ENCODE results near the gene REPS1.
"Not testable (repeated sequence)": the region's sequence is repeated elsewhere in the genome, so short reads cannot be mapped to it uniquely, and the experiment has no call there.

Gene REPS1, protein sequence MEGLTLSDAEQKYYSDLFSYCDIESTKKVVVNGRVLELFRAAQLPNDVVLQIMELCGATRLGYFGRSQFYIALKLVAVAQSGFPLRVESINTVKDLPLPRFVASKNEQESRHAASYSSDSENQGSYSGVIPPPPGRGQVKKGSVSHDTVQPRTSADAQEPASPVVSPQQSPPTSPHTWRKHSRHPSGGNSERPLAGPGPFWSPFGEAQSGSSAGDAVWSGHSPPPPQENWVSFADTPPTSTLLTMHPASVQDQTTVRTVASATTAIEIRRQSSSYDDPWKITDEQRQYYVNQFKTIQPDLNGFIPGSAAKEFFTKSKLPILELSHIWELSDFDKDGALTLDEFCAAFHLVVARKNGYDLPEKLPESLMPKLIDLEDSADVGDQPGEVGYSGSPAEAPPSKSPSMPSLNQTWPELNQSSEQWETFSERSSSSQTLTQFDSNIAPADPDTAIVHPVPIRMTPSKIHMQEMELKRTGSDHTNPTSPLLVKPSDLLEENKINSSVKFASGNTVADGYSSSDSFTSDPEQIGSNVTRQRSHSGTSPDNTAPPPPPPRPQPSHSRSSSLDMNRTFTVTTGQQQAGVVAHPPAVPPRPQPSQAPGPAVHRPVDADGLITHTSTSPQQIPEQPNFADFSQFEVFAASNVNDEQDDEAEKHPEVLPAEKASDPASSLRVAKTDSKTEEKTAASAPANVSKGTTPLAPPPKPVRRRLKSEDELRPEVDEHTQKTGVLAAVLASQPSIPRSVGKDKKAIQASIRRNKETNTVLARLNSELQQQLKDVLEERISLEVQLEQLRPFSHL

GRCh38 chr6:138987643-138988468 is at the start of gene REPS1:
Gene REPS1, minus strand, starts transcription at chr6:138988253. Its CDS starts 571 bp downstream, at chr6:138987682.
- Histone ChIP-seq H3K36me3 (ENCODE audit: control insufficient read depth in 5 of 5, insufficient read depth in 5 of 5, low read length in 5 of 5) (no peaks in the 10 kb centered on the region), H3K4me3 (ENCODE audit: low read depth in 1 of 5, low read length in 5 of 5) (peak within 1 kb of the TSS; percentile 74 to 92 (median 91)), H3K9ac (ENCODE audit: low read length in 5 of 5) (peak within 1 kb of the TSS in 4 of 5 donors; percentile 80 to 91 (median 88)), H3K4me1 (ENCODE audit: control insufficient read depth in 5 of 5, insufficient read depth in 5 of 5, low read length in 5 of 5) (peaks cover 0 to 25% (median 23%) of the 10 kb centered on the region in 5 donors), H3K27me3 (ENCODE audit: control insufficient read depth in 5 of 5, insufficient read depth in 4 of 5, low read length in 5 of 5) (no peaks in the 10 kb centered on the region), H3K27ac (ENCODE audit: low read depth, low read length) (peak within 1 kb of the TSS; percentile 89), H3K9me3 (ENCODE audit: control insufficient read depth in 5 of 5, low read length in 5 of 5) (no peaks in the 10 kb centered on the region)

DNA sequence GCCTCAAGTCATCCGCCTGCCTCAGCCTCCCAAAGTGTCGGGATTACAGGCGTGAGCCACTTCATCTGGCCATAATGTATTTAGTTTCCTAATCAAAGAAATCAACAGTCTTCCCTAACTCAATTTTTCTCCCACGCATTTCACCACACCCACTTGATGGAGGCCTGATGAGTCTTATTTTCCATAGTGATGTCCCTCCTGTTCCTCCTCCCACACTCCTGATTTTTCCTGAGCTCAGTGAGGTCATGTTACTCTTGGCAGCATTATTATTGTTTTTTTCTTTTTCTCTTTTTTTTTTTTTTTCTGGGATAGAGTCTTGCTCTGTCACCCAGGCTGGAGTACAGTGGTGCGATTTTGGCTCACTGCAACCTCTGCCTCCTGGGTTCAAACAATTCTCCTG is 49.4 kb upstream of the REPS1 start:
- Histone ChIP-seq H3K9me3 (ENCODE audit: control insufficient read depth in 5 of 5, low read length in 5 of 5) (no peaks in the 10 kb centered on the region), H3K27me3 (ENCODE audit: control insufficient read depth in 5 of 5, insufficient read depth in 4 of 5, low read length in 5 of 5) (no peaks in the 10 kb centered on the region), H3K27ac (ENCODE audit: low read depth, low read length) (no peak overlapping the region), H3K4me3 (ENCODE audit: low read depth in 1 of 5, low read length in 5 of 5) (no peak overlapping the region), H3K4me1 (ENCODE audit: control insufficient read depth in 5 of 5, insufficient read depth in 5 of 5, low read length in 5 of 5) (no peaks in the 10 kb centered on the region), H3K9ac (ENCODE audit: low read length in 5 of 5) (no peak overlapping the region), H3K36me3 (ENCODE audit: control insufficient read depth in 5 of 5, insufficient read depth in 5 of 5, low read length in 5 of 5) (peaks cover 0 to 19% (median 2%) of the 10 kb centered on the region in 5 donors)

DNA sequence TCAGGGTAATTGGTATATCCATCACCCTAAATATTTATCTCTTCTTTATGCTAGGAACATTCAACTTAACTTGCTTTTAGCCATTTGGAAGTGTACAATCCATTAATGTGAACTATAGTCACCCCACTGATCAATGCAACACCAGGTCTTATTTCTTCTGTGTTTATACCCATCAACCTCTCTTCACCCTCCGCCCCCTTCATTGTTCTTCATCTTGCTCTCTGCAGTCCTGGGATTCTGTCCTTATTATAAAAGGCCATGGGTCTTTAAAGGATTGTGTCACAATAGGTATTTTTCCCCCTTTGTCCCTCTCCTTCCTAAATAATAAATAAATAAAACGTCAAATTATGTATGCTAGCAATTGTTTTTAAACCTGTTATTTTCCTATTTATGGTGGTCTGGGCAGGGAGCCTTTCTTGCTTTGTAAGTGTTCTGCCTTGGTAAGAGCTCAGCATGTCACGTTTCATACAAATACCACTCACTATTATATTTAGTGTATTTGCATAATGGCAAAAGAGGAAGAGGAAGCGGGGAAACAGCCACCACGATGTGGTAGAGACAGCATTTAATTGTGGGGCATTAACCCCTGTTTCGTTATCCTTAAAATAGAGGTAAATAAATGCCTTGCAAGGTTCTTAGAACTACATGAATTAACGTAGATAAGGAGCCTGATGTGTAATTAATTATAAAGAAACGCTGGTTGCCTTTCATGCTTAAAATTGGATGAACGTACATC is 42.3 kb upstream of the REPS1 start:
- no peaks in the 10 kb centered on the region for H3K9me3 ChIP-seq (ENCODE audit: control insufficient read depth in 5 of 5, low read length in 5 of 5)
- H3K4me3 ChIP-seq (ENCODE audit: low read depth in 1 of 5, low read length in 5 of 5) = peak overlapping the region in 4 of 5 donors; percentile 83 to 98 (median 89)
- no peaks in the 10 kb centered on the region for H3K27me3 ChIP-seq (ENCODE audit: control insufficient read depth in 5 of 5, insufficient read depth in 4 of 5, low read length in 5 of 5)
- no peak overlapping the region for H3K27ac ChIP-seq (ENCODE audit: low read depth, low read length)
- peaks cover 0 to 6% (median 0%) of the 10 kb centered on the region in 5 donors for H3K36me3 ChIP-seq (ENCODE audit: control insufficient read depth in 5 of 5, insufficient read depth in 5 of 5, low read length in 5 of 5)
- peaks cover 0 to 24% (median 19%) of the 10 kb centered on the region in 5 donors for H3K4me1 ChIP-seq (ENCODE audit: control insufficient read depth in 5 of 5, insufficient read depth in 5 of 5, low read length in 5 of 5)
- H3K9ac ChIP-seq (ENCODE audit: low read length in 5 of 5) = peak overlapping the region in 3 of 5 donors; percentile 53 to 79 (median 78)

GRCh38 chr6:139029470-139030227 is 41.6 kb upstream of the REPS1 start:
- no peaks in the 10 kb centered on the region for H3K9me3 ChIP-seq (ENCODE audit: control insufficient read depth in 5 of 5, low read length in 5 of 5)
- peaks cover 0 to 24% (median 19%) of the 10 kb centered on the region in 5 donors for H3K4me1 ChIP-seq (ENCODE audit: control insufficient read depth in 5 of 5, insufficient read depth in 5 of 5, low read length in 5 of 5)
- H3K4me3 ChIP-seq (ENCODE audit: low read depth in 1 of 5, low read length in 5 of 5) = peak overlapping the region; percentile 83 to 98 (median 92)
- H3K9ac ChIP-seq (ENCODE audit: low read length in 5 of 5) = peak overlapping the region in 4 of 5 donors; percentile 53 to 79 (median 76)
- H3K36me3 ChIP-seq (ENCODE audit: control insufficient read depth in 5 of 5, insufficient read depth in 5 of 5, low read length in 5 of 5) = peaks cover 0 to 3% (median 0%) of the 10 kb centered on the region in 5 donors
- H3K27ac ChIP-seq (ENCODE audit: low read depth, low read length) = peak overlapping the region; percentile 76
- no peaks in the 10 kb centered on the region for H3K27me3 ChIP-seq (ENCODE audit: control insufficient read depth in 5 of 5, insufficient read depth in 4 of 5, low read length in 5 of 5)

GRCh38 chr6:139028658-139029469 is 40.8 kb upstream of the REPS1 start, which contains the start of gene ABRACL:
Gene ABRACL, plus strand, starts transcription at chr6:139028745. Its CDS starts 5,416 bp downstream, at chr6:139034161.
- Histone ChIP-seq H3K9ac (ENCODE audit: low read length in 5 of 5) (peak within 1 kb of the TSS; percentile 39 to 83 (median 78)), H3K4me1 (ENCODE audit: control insufficient read depth in 5 of 5, insufficient read depth in 5 of 5, low read length in 5 of 5) (peaks cover 0 to 24% (median 19%) of the 10 kb centered on the region in 5 donors), H3K4me3 (ENCODE audit: low read depth in 1 of 5, low read length in 5 of 5) (peak within 1 kb of the TSS; percentile 86 to 98 (median 92))

GRCh38 chr6:139028215-139028657 is 40.2 kb upstream of the REPS1 start:
- no peaks in the 10 kb centered on the region for H3K36me3 ChIP-seq (ENCODE audit: control insufficient read depth in 5 of 5, insufficient read depth in 5 of 5, low read length in 5 of 5)
- peak overlapping the region; percentile 39 to 83 (median 78) for H3K9ac ChIP-seq (ENCODE audit: low read length in 5 of 5)
- peak overlapping the region; percentile 86 to 98 (median 92) for H3K4me3 ChIP-seq (ENCODE audit: low read depth in 1 of 5, low read length in 5 of 5)
- H3K27me3 ChIP-seq (ENCODE audit: control insufficient read depth in 5 of 5, insufficient read depth in 4 of 5, low read length in 5 of 5) = no peaks in the 10 kb centered on the region
- peak overlapping the region; percentile 76 for H3K27ac ChIP-seq (ENCODE audit: low read depth, low read length)
- no peaks in the 10 kb centered on the region for H3K9me3 ChIP-seq (ENCODE audit: control insufficient read depth in 5 of 5, low read length in 5 of 5)
- peaks cover 0 to 24% (median 19%) of the 10 kb centered on the region in 5 donors for H3K4me1 ChIP-seq (ENCODE audit: control insufficient read depth in 5 of 5, insufficient read depth in 5 of 5, low read length in 5 of 5)

More at GRCh38 chr6:139028658-139029469, 40.8 kb upstream of the REPS1 start, which contains the start of gene ABRACL:
- no peaks in the 10 kb centered on the region for H3K36me3 ChIP-seq (ENCODE audit: control insufficient read depth in 5 of 5, insufficient read depth in 5 of 5, low read length in 5 of 5)
- H3K9me3 ChIP-seq (ENCODE audit: control insufficient read depth in 5 of 5, low read length in 5 of 5) = no peaks in the 10 kb centered on the region
- H3K27me3 ChIP-seq (ENCODE audit: control insufficient read depth in 5 of 5, insufficient read depth in 4 of 5, low read length in 5 of 5) = no peaks in the 10 kb centered on the region
- H3K27ac ChIP-seq (ENCODE audit: low read depth, low read length) = peak within 1 kb of the TSS; percentile 76

GRCh38 chr6:139027620-139028182 is 39.6 kb upstream of the REPS1 start:
- peaks cover 0 to 24% (median 19%) of the 10 kb centered on the region in 5 donors for H3K4me1 ChIP-seq (ENCODE audit: control insufficient read depth in 5 of 5, insufficient read depth in 5 of 5, low read length in 5 of 5)
- H3K9me3 ChIP-seq (ENCODE audit: control insufficient read depth in 5 of 5, low read length in 5 of 5) = no peaks in the 10 kb centered on the region
- no peaks in the 10 kb centered on the region for H3K36me3 ChIP-seq (ENCODE audit: control insufficient read depth in 5 of 5, insufficient read depth in 5 of 5, low read length in 5 of 5)
- H3K27me3 ChIP-seq (ENCODE audit: control insufficient read depth in 5 of 5, insufficient read depth in 4 of 5, low read length in 5 of 5) = no peaks in the 10 kb centered on the region
- no peak overlapping the region for H3K27ac ChIP-seq (ENCODE audit: low read depth, low read length)
- peak overlapping the region; percentile 86 to 98 (median 92) for H3K4me3 ChIP-seq (ENCODE audit: low read depth in 1 of 5, low read length in 5 of 5)
- no peak overlapping the region for H3K9ac ChIP-seq (ENCODE audit: low read length in 5 of 5)

DNA sequence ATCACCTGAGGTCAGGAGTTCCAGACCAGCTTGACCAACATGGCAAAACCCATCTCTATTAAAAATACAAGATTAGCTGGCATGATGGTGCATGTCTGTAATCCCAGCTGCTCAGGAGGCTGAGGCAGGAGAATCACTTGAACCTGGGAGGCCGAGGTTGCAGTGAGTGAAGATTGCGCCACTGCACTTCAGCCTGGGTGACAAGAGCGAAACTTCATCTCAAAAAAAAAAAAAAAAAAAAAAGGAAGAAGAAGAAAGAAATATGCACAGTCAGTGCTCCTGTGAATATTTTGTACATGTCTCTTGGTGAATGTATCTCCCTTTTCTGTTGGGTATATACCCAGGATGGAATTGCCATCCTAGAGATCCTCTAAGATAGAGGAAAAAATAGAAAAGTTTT is 37.4 kb upstream of the REPS1 start:
- not testable (repeated sequence) for H3K36me3 ChIP-seq (ENCODE audit: control insufficient read depth in 5 of 5, insufficient read depth in 5 of 5, low read length in 5 of 5); H3K27ac ChIP-seq (ENCODE audit: low read depth, low read length); H3K4me3 ChIP-seq (ENCODE audit: low read depth in 1 of 5, low read length in 5 of 5); H3K27me3 ChIP-seq (ENCODE audit: control insufficient read depth in 5 of 5, insufficient read depth in 4 of 5, low read length in 5 of 5); H3K9me3 ChIP-seq (ENCODE audit: control insufficient read depth in 5 of 5, low read length in 5 of 5); H3K9ac ChIP-seq (ENCODE audit: low read length in 5 of 5)
- peaks cover 0 to 24% (median 19%) of the 10 kb centered on the region in 5 donors for H3K4me1 ChIP-seq (ENCODE audit: control insufficient read depth in 5 of 5, insufficient read depth in 5 of 5, low read length in 5 of 5)
